ENCODE data around the gene SPATA24. TPM values are rescaled to one million over a fixed set of nuclear protein-coding genes. Genes with fewer than 3 reads are reported as not detected.
A peak's percentile ranks its signal among the peaks of the same experiment; 100 is the strongest.

The SPATA24 gene
- total and polyA plus RNA-seq, 5 donors, result 9.8 to 34.6 (median 14.9) TPM

DNA sequence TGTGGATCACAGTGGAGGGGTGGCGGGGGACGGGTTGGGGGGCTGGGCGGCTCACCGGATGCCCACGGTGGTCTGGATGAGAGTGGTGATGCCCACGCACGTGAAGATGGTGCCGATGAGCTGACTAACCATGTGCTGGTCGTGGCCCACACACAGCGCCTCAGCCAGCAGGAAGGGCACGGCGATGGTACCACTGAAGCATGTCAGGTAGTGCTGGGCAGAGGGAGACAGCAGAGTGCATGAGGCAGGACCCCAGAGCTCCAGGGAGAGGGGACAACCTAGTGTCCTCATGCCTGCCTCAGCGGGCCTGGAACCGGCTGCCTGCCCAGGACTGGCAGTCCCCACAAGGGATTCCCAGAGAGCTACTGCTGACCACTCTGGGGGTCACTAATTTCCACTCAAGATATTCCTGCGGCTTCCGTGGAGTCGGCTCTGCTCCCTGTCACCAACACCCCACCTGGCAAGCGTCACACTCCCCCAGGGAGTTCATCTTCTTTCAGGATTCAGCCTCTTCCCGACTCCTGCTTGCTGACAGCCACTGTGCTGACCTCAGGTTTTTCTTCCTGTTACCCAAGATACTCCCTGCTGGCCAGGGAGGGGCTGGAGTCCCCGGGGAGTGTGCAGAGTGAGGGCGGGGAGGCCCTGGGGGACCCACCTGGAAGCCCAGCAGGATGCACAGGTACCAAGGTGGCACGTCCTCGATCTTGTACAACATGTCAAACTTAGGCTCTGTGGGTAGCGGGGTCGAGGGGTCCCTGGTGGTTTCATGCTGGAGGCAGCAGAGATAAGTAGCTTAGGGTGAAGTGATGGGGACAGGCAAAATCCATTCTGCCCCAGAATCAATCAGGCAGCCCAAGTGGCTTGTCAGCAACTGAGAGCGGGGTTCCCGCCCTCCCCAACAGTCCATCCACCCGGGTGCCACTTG lies 21.8 kb downstream of the SPATA24 start:
- DNase-seq (peak in 1 of 3 donors; percentile 24), ATAC-seq (no peak)
- WGBS, result 77% methylated on average over 28 of the region's 28 CpGs

DNA sequence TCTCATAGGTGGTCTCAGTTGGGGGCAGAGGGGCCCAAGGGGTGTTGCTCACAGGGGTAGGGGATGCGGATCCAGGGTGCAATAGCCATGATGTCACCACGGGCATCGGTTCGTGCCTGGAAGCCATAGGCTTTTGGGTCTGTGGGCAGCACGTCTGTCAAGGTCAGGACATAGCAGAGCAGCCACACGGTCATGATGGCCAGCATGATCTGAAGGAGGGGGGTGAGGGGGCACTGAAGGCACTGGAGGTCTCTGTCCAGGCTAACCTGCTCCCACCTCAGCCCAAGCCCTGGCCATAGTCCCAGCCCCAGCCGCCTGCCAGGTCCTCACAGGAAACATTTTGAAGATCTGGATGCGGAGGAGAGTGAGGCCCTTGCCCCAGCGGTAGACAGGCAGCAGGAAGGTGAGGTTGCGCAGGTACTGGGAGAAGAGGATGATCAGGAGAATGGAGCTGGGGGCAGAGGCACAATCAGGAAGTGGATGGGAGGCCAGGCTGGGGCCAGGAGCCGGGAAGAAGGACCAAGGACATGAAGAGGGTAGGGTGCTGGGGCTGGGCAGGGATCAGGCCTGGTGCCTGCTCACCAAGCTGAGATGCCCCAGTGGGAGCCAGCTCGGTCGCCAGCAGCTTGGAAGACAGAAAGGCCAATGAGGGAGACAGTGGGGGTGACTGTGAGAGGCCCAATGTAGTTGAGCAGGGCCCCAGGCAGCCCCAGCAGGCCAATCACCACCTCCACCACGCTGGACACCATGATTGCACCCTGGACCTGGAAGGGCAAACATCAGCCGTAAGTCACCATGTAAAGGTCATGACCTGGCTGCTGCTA lies 24.1 kb downstream of the SPATA24 start:
- intact Hi-C loops (cut with DNase I), result no loop called here
- no peak for ATAC-seq
- WGBS, result 82% methylated on average over 15 of the region's 15 CpGs
- Histone ChIP-seq H3K27ac (ENCODE audit: low read length) (no peak overlapping the region), H3K4me1 (ENCODE audit: control insufficient read depth, insufficient read depth, low read length) (peaks cover 1% of the 10 kb centered on the region), H3K27me3 (ENCODE audit: control insufficient read depth, insufficient read depth) (no peaks in the 10 kb centered on the region), H3K9me3 (ENCODE audit: control insufficient read depth, low read length) (no peaks in the 10 kb centered on the region), H3K4me3 (ENCODE audit: low read length) (no peak overlapping the region)
- DNase-seq, result peak in 2 of 3 donors; percentile 24 to 37

More for the DNA sequence above, 21.8 kb downstream of the SPATA24 start:
- no peak overlapping the region for H3K4me3 ChIP-seq (ENCODE audit: low read length)
- intact Hi-C loops (cut with DNase I), result no loop called here
- no peak overlapping the region for H3K27ac ChIP-seq (ENCODE audit: low read length)
- no peaks in the 10 kb centered on the region for H3K27me3 ChIP-seq (ENCODE audit: control insufficient read depth, insufficient read depth)
- H3K4me1 ChIP-seq (ENCODE audit: control insufficient read depth, insufficient read depth, low read length), result peaks cover 1% of the 10 kb centered on the region
- no peaks in the 10 kb centered on the region for H3K9me3 ChIP-seq (ENCODE audit: control insufficient read depth, low read length)

GRCh38 chr5:139378941-139379361 lies 24.9 kb downstream of the SPATA24 start:
- ATAC-seq, result no peak
- Histone ChIP-seq H3K27ac (ENCODE audit: low read length) (no peak overlapping the region), H3K27me3 (ENCODE audit: control insufficient read depth, insufficient read depth) (no peaks in the 10 kb centered on the region), H3K4me1 (ENCODE audit: control insufficient read depth, insufficient read depth, low read length) (no peaks in the 10 kb centered on the region), H3K9me3 (ENCODE audit: control insufficient read depth, low read length) (no peaks in the 10 kb centered on the region), H3K4me3 (ENCODE audit: low read length) (no peak overlapping the region)
- intact Hi-C loops (cut with DNase I), result no loop called here
- peak in 2 of 3 donors; percentile 24 to 28 for DNase-seq
- 84% methylated on average over 13 of the region's 13 CpGs for WGBS

DNA sequence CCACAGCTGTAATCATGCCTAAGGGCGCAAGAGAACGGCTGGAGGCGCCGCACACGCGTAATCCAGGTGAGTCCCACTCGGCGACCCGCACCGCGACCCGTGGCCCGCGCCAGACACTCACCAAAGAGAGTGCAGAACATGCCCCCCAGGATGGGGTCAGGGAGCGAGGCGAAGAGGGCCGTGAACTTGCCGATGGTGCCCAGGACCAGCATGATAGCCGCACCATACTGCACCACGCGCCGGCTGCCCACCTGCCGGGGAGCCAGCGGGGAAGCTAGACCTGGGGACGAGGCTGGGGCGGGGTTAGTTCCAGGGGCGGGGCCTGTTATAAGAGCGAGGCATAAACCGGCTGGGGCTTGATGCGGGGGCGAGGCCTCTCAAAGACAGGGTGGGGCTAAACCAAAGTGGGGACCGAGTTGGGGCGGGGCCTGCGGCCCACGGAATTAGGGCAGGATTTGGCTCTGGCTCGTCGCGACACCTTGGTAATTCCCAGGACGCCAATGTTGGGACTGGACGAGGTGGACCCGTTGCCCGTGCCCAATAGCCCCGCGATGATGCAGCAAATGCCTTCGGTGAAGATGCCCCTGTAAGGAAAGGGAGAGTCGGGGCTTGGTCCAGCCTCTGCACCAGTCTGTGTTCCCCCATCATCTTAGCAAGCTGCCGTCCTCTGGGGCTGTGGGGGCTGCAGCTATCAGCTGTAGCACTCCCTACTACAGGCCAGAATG lies 25.6 kb downstream of the SPATA24 start:
- Histone ChIP-seq H3K4me3 (ENCODE audit: low read length) (no peak overlapping the region), H3K9me3 (ENCODE audit: control insufficient read depth, low read length) (no peaks in the 10 kb centered on the region), H3K27ac (ENCODE audit: low read length) (no peak overlapping the region), H3K4me1 (ENCODE audit: control insufficient read depth, insufficient read depth, low read length) (no peaks in the 10 kb centered on the region), H3K27me3 (ENCODE audit: control insufficient read depth, insufficient read depth) (no peaks in the 10 kb centered on the region)
- intact Hi-C loops (cut with DNase I), result no loop called here
- DNase-seq (peak in 2 of 3 donors; percentile 55 to 56), ATAC-seq (no peak)
- WGBS, result 65% methylated on average over 47 of the region's 47 CpGs

DNA sequence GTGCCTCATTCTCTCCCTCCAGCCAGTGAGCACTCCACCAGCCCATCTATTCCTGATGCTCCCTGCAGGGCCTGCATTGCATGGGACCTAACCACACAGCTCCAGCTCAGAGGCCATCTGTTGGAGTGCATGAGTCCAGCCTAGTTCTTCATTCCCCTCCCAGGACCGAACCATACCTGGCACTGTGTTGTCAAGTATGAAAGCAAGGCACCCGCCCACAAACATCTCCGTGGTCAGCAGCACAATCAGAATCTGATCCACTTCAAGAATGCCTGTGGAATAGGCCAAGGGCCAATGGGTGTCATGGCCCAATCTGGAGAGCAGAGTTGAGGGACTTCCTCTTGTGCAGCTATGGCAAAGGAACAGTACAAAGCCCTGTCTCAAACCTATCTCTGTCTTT lies 26.7 kb downstream of the SPATA24 start:
- Histone ChIP-seq H3K4me3 (ENCODE audit: low read length) (no peak overlapping the region), H3K9me3 (ENCODE audit: control insufficient read depth, low read length) (no peaks in the 10 kb centered on the region), H3K27me3 (ENCODE audit: control insufficient read depth, insufficient read depth) (no peaks in the 10 kb centered on the region), H3K27ac (ENCODE audit: low read length) (no peak overlapping the region), H3K4me1 (ENCODE audit: control insufficient read depth, insufficient read depth, low read length) (no peaks in the 10 kb centered on the region)
- 82% methylated on average over 3 of the region's 3 CpGs for WGBS
- no peak for ATAC-seq
- intact Hi-C loops (cut with DNase I), result no loop called here
- DNase-seq, result peak in 1 of 3 donors; percentile 4

GRCh38 chr5:139376364-139376763 lies 27.5 kb downstream of the SPATA24 start:
- Histone ChIP-seq H3K27me3 (ENCODE audit: control insufficient read depth, insufficient read depth) (no peaks in the 10 kb centered on the region), H3K4me3 (ENCODE audit: low read length) (no peak overlapping the region), H3K27ac (ENCODE audit: low read length) (no peak overlapping the region), H3K4me1 (ENCODE audit: control insufficient read depth, insufficient read depth, low read length) (no peaks in the 10 kb centered on the region), H3K9me3 (ENCODE audit: control insufficient read depth, low read length) (no peaks in the 10 kb centered on the region)
- ATAC-seq (no peak), DNase-seq (no peak)
- intact Hi-C loops (cut with DNase I), result no loop called here
- 96% methylated on average over 7 of the region's 7 CpGs for WGBS

DNA sequence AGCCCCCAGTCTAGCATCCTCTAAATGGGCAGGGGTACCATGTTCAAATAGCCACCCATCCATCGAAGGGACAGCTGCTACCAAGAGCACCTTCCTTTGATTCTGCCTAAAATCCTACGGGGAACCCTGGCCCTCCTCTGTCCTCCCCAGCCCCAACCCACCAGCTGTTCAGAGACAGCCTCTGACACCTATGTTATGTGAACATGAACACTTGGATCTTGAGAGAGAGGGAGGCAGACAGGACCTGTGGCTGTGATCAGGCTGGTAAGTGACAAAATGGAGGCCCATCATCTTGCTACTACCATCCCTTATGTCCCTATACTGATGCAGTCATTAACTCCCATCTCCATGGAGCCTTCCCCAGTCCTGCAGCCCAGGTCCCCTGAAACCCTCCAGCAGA lies 29.0 kb downstream of the SPATA24 start:
- DNase-seq, result no peak
- 95% methylated on average over 2 of the region's 2 CpGs for WGBS
- Histone ChIP-seq H3K9me3 (ENCODE audit: control insufficient read depth, low read length) (no peaks in the 10 kb centered on the region), H3K4me1 (ENCODE audit: control insufficient read depth, insufficient read depth, low read length) (no peaks in the 10 kb centered on the region), H3K4me3 (ENCODE audit: low read length) (no peak overlapping the region), H3K27me3 (ENCODE audit: control insufficient read depth, insufficient read depth) (no peaks in the 10 kb centered on the region), H3K27ac (ENCODE audit: low read length) (no peak overlapping the region)
- intact Hi-C loops (cut with DNase I), result no loop called here
- no peak for ATAC-seq

GRCh38 chr5:139371482-139372435 lies 32.1 kb downstream of the SPATA24 start:
- no peaks in the 10 kb centered on the region for H3K4me1 ChIP-seq (ENCODE audit: control insufficient read depth, insufficient read depth, low read length)
- ATAC-seq (peak; percentile 27 to 58), DNase-seq (no peak)
- intact Hi-C loops (cut with DNase I), result no loop called here
- no peak overlapping the region for H3K27ac ChIP-seq (ENCODE audit: low read length)
- H3K27me3 ChIP-seq (ENCODE audit: control insufficient read depth, insufficient read depth), result no peaks in the 10 kb centered on the region
- no peak overlapping the region for H3K4me3 ChIP-seq (ENCODE audit: low read length)
- H3K9me3 ChIP-seq (ENCODE audit: control insufficient read depth, low read length), result no peaks in the 10 kb centered on the region
- 69% methylated on average over 7 of the region's 7 CpGs for WGBS

GRCh38 chr5:139369181-139369580 lies 34.7 kb downstream of the SPATA24 start:
- Histone ChIP-seq H3K9me3 (ENCODE audit: control insufficient read depth, low read length) (no peaks in the 10 kb centered on the region), H3K4me1 (ENCODE audit: control insufficient read depth, insufficient read depth, low read length) (no peaks in the 10 kb centered on the region), H3K4me3 (ENCODE audit: low read length) (no peak overlapping the region), H3K27ac (ENCODE audit: low read length) (no peak overlapping the region), H3K27me3 (ENCODE audit: control insufficient read depth, insufficient read depth) (no peaks in the 10 kb centered on the region)
- intact Hi-C loops (cut with DNase I), result no loop called here
- DNase-seq, result no peak
- ATAC-seq, result no peak
- WGBS, result 91% methylated on average over 1 of the region's 1 CpG

DNA sequence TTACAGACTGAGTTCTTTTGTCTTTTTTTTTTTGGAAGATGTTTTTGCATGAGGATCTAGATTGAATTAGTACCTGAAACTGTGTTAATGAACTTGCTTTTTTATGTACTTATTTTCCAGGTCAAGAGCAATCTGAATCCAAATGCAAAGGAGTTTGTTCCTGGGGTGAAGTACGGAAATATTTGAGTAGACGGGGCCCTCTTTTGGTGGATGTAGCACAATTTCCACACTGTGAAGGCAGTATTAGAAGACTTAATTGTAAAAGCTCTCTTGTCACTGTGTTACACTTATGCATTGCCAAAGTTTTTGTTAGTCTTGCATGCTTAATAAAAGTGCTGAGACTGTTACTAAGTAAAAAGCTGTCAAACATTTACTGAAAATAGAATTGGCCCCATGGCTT lies 35.3 kb downstream of the SPATA24 start:
- H3K4me3 ChIP-seq (ENCODE audit: low read length), result no peak overlapping the region
- no peaks in the 10 kb centered on the region for H3K27me3 ChIP-seq (ENCODE audit: control insufficient read depth, insufficient read depth)
- H3K9me3 ChIP-seq (ENCODE audit: control insufficient read depth, low read length), result no peaks in the 10 kb centered on the region
- no peak for ATAC-seq
- WGBS, result 59% methylated on average over 2 of the region's 2 CpGs
- no peak for DNase-seq
- H3K4me1 ChIP-seq (ENCODE audit: control insufficient read depth, insufficient read depth, low read length), result no peaks in the 10 kb centered on the region
- no peak overlapping the region for H3K27ac ChIP-seq (ENCODE audit: low read length)
- intact Hi-C loops (cut with DNase I), result no loop called here
